IPS-18c (cell line): ENCODE results near the gene RGMA.

Experiments used
- H3K4me3 ChIP-seq: 2 replicates; pipeline ENCODE4 v1.7.0; 2013; ENCODE audit warnings: low read depth, mild to moderate bottlenecking, low read length, moderate library complexity; ENCODE audit not compliant: insufficient read depth
- H3K9me3 ChIP-seq: one replicate; pipeline ENCODE4 v1.6.1; 2013; ENCODE audit warnings: mild to moderate bottlenecking, low read length, moderate library complexity; ENCODE audit not compliant: control insufficient read depth, insufficient read depth

The RGMA gene

DNA sequence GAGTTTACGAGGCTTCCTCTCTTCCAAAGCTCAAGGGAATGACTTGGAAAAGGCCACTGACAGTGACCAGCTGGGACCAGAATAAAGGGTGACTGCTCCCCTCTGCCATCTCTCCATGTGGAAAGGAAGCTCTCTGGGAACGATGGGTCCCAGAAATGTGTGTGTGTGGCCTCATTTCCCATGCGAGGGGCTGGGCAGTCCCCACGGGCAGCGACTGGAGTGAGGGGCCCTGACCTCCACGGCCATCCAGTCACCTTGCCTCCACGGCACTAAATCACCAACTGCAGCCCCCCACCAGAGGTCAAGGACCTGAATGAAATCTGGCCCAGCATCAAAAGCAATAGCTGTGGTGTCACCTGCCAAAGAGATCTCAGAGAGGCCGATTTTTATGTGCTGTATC lies 29.6 kb downstream of the RGMA start:
- Histone ChIP-seq H3K9me3 (no peaks in the 10 kb centered on the region), H3K4me3 (no peak overlapping the region)

GRCh38 chr15:93058904-93059427 lies 30.0 kb downstream of the RGMA start:
- H3K9me3 ChIP-seq = no peaks in the 10 kb centered on the region
- H3K4me3 ChIP-seq = no peak overlapping the region

- Histone ChIP-seq H3K9me3 (no peaks in the 10 kb centered on the region), H3K4me3 (no peak overlapping the region)
Measured at GRCh38 chr15:93058128-93058527, 30.9 kb downstream of the RGMA start.

- Histone ChIP-seq H3K9me3 (no peaks in the 10 kb centered on the region), H3K4me3 (no peak overlapping the region)
Measured at GRCh38 chr15:93057618-93058017, 31.4 kb downstream of the RGMA start.

DNA sequence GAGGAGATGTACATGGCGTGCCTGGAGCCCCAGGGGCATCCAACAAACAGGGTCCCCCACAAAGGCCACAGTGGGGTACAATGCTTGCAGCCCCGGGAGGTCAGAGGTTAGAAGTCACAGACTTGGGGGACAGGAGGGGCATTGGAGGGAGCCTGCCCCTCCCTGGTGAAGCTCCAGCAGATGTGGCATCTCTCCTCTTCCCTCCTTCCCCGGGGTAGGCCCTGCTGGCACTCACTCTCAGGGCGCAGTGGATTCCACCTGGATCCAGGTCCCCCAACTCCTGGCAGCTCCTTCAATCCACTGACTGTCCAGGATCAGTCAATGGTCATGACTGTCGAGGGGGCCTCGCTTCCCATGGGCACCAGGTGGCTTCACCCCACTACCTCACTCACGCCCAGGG lies 32.2 kb downstream of the RGMA start:
- Histone ChIP-seq H3K9me3 (no peaks in the 10 kb centered on the region), H3K4me3 (no peak overlapping the region)

- no peaks in the 10 kb centered on the region for H3K9me3 ChIP-seq
Measured at GRCh38 chr15:93055211-93055610, 33.8 kb downstream of the RGMA start.

DNA sequence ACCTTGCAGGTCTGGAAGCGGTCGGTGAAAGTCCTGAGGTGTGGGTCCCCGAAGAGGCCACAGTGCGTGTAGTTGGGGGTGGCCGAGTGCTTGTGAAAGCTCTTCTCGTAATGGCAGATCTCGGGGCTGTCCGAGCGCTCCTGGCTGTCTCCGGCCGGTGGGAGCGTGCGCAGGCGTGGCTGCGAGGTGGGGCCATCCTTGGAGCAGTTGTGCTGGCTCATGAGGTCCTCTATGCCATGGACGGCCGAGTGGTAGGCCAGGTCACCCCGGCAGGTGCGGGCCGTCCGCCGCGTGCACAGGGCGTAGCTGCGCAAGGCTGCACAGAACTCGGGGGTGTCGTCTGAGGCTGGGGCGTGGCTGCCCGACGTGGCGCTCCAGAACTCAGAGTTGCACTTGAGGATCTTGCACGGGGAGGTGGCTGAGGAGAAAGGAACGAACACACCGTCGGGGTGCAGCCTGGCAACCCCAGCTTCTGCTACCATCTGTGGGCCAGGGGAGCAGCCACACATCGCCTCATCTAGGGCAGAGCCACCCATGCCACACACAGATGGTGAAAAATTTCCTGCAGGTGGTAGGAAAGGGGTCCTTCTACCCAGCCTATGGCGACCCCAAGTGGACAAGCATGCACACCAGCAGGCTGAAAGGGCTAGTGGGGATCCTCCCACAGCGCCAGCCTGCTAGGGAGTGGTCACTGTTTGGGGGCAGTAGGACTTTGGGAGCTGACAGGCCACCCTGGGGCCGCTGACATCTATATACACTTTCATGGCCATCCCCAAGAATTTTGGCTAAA lies 36.7 kb downstream of the RGMA start:
- H3K4me3 ChIP-seq = no peak overlapping the region

More at GRCh38 chr15:93055211-93055610, 33.8 kb downstream of the RGMA start:
- no peak overlapping the region for H3K4me3 ChIP-seq

GRCh38 chr15:93051236-93052089 lies 37.5 kb downstream of the RGMA start:
- Histone ChIP-seq H3K4me3 (no peak overlapping the region), H3K9me3 (peaks cover 2% of the 10 kb centered on the region)

More for the DNA sequence above, 36.7 kb downstream of the RGMA start:
- H3K9me3 ChIP-seq = peaks cover 2% of the 10 kb centered on the region

GRCh38 chr15:93050648-93051047 lies 38.4 kb downstream of the RGMA start:
- no peak overlapping the region for H3K4me3 ChIP-seq
- H3K9me3 ChIP-seq = peaks cover 2% of the 10 kb centered on the region

- H3K9me3 ChIP-seq = peaks cover 2% of the 10 kb centered on the region
- H3K4me3 ChIP-seq = no peak overlapping the region
Measured at GRCh38 chr15:93049914-93050578, 39.0 kb downstream of the RGMA start.

GRCh38 chr15:93049233-93049632 lies 39.8 kb downstream of the RGMA start:
- H3K9me3 ChIP-seq = peaks cover 2% of the 10 kb centered on the region

GRCh38 chr15:93048759-93049161 lies 40.3 kb downstream of the RGMA start:
- Histone ChIP-seq H3K4me3 (no peak overlapping the region), H3K9me3 (peaks cover 2% of the 10 kb centered on the region)

More at GRCh38 chr15:93049233-93049632, 39.8 kb downstream of the RGMA start:
- H3K4me3 ChIP-seq = no peak overlapping the region

DNA sequence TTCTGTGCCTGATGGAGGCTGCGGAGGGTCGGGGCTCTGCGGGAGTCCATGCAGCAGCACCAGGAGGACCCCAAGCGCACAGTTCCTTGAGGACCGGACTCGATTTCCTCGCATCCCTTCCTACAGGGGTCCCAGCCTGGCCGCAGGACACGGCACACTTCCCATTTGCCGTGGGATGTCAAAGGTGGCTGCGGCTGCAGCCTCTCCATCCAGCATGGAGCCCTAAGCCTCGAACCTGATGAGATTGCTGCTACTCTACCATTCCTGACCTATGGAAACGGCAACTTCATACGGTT lies 40.6 kb downstream of the RGMA start:
- peaks cover 2% of the 10 kb centered on the region for H3K9me3 ChIP-seq
- H3K4me3 ChIP-seq = no peak overlapping the region

DNA sequence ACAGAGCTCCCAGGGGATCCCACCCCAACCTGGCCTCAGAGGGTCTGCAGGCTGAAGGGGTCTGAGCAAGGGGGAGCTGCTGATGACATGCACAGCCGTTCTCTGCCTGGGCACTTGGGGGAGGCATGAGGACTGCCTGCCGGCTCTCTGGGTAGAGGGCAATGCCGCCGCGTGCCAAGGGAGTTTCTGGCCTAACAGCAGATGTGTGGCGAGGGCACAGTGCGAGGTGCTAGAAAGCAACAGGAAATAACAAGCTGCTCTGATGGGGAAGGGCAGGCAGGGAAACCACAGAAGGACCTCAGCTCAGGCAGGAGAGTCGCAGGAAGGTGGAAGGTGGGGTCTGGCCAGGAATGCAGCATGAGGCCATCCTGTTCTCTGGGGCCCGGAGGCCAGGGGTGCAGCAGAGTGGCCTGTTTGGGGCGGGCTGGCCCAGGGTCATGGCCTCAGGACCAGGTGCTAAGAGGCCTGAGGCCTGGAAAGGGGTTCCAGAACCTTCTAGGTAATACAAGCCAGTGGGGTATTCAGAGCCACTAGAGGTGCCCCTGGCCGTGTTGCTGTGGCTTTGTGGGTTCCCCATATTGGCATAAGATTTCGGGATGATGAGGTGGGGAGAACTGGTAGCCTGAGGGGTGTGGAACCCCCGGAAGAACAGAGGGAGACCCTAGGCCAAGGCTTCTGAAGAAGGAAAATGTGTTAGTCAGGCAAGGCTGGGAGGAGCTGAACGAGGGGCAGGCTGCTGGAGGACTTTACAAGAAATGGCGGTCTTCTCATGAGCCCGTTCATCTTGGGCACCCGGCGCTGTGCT lies 41.2 kb downstream of the RGMA start:
- H3K4me3 ChIP-seq = no peak overlapping the region
- H3K9me3 ChIP-seq = peaks cover 2% of the 10 kb centered on the region

- Histone ChIP-seq H3K9me3 (peaks cover 4% of the 10 kb centered on the region), H3K4me3 (no peak overlapping the region)
Measured at GRCh38 chr15:93046721-93047120, 42.3 kb downstream of the RGMA start.

DNA sequence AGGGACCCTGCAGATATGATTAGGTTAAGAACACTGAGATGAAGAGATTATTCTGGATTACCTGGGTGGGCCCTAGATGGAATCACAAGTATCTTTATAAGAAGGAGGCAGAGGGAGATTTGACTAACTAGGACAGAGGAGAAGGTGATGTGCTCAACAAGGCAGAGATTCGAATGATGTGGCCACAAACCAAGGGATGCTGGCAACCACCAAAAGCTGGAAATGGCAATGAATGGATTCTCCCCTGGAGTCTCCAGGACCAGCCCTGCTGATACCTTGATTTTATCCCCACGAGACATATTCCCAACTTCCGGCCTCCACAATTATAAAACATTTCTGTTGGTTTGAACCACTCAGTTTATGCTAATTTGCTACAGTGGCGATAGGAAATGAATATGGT lies 42.9 kb downstream of the RGMA start:
- H3K9me3 ChIP-seq = peaks cover 4% of the 10 kb centered on the region
- no peak overlapping the region for H3K4me3 ChIP-seq
